ENCODE results near the gene NKTR.
"Not testable (repeated sequence)": the region's sequence is repeated elsewhere in the genome, so short reads cannot be mapped to it uniquely, and the experiment has no call there.

NKTR gene

GRCh38 chr3:42597098-42597497, 3.4 kb upstream of the NKTR start:
- DNase-seq (ENCODE audit: low spot score), result not testable (repeated sequence)

- DNase-seq (ENCODE audit: low spot score), result peak; percentile 76
Observed at GRCh38 chr3:42600958-42601675, 631 bp downstream of the NKTR start.

- peak; percentile 31 for DNase-seq (ENCODE audit: low spot score)
Observed at GRCh38 chr3:42601896-42602581, 1.6 kb downstream of the NKTR start.

- no peak for DNase-seq (ENCODE audit: low spot score)
Observed at GRCh38 chr3:42602961-42603360, 2.5 kb downstream of the NKTR start.

- DNase-seq (ENCODE audit: low spot score), result peak; percentile 16
Observed at GRCh38 chr3:42605546-42606173, 5.2 kb downstream of the NKTR start.

GRCh38 chr3:42608581-42608980, 8.1 kb downstream of the NKTR start:
- DNase-seq (ENCODE audit: low spot score), result no peak

- no peak for DNase-seq (ENCODE audit: low spot score)
Observed at GRCh38 chr3:42610976-42611375, 10.5 kb downstream of the NKTR start.

GRCh38 chr3:42612217-42612616, 11.7 kb downstream of the NKTR start:
- no peak for DNase-seq (ENCODE audit: low spot score)

GRCh38 chr3:42612928-42613327, 12.4 kb downstream of the NKTR start:
- DNase-seq (ENCODE audit: low spot score), result no peak

GRCh38 chr3:42613462-42613861, 13.0 kb downstream of the NKTR start:
- no peak for DNase-seq (ENCODE audit: low spot score)

GRCh38 chr3:42631620-42632019, 31.1 kb downstream of the NKTR start:
- DNase-seq (ENCODE audit: low spot score), result no peak

GRCh38 chr3:42632146-42632545, 31.7 kb downstream of the NKTR start:
- no peak for DNase-seq (ENCODE audit: low spot score)

GRCh38 chr3:42633544-42633943, 33.1 kb downstream of the NKTR start:
- no peak for DNase-seq (ENCODE audit: low spot score)

GRCh38 chr3:42635111-42635510, 34.6 kb downstream of the NKTR start:
- DNase-seq (ENCODE audit: low spot score), result no peak

- DNase-seq (ENCODE audit: low spot score), result no peak
Observed at GRCh38 chr3:42637001-42637400, 36.5 kb downstream of the NKTR start.

GRCh38 chr3:42638339-42638842, 37.9 kb downstream of the NKTR start:
- no peak for DNase-seq (ENCODE audit: low spot score)

- no peak for DNase-seq (ENCODE audit: low spot score)
Observed at GRCh38 chr3:42639192-42639591, 38.7 kb downstream of the NKTR start.

GRCh38 chr3:42640129-42640528, 39.6 kb downstream of the NKTR start:
- no peak for DNase-seq (ENCODE audit: low spot score)

GRCh38 chr3:42640771-42641370, 40.4 kb downstream of the NKTR start:
- no peak for DNase-seq (ENCODE audit: low spot score)

GRCh38 chr3:42647821-42648459, 47.5 kb downstream of the NKTR start:
- DNase-seq (ENCODE audit: low spot score), result no peak

GRCh38 chr3:42649006-42649405, 48.5 kb downstream of the NKTR start:
- DNase-seq (ENCODE audit: low spot score), result no peak

- no peak for DNase-seq (ENCODE audit: low spot score)
Observed at GRCh38 chr3:42649783-42650182, 49.3 kb downstream of the NKTR start.
